Cardiac ventricle fibroblast (primary cell): ENCODE data around the gene SERPINH1. TPM values are rescaled to one million over a fixed set of nuclear protein-coding genes. Genes with fewer than 3 reads are reported as not detected.

Experiments used
- total RNA-seq: library from RNA; depleted of rRNA; stranded (reverse); fragments of >200 nt; gene quantifications from 2 replicates; pipeline ENCODE4 v1.2.3, GENCODE V29; 2015

The SERPINH1 gene
- 2,010 and 2,056 TPM in 2 replicates for total RNA-seq

DNA sequence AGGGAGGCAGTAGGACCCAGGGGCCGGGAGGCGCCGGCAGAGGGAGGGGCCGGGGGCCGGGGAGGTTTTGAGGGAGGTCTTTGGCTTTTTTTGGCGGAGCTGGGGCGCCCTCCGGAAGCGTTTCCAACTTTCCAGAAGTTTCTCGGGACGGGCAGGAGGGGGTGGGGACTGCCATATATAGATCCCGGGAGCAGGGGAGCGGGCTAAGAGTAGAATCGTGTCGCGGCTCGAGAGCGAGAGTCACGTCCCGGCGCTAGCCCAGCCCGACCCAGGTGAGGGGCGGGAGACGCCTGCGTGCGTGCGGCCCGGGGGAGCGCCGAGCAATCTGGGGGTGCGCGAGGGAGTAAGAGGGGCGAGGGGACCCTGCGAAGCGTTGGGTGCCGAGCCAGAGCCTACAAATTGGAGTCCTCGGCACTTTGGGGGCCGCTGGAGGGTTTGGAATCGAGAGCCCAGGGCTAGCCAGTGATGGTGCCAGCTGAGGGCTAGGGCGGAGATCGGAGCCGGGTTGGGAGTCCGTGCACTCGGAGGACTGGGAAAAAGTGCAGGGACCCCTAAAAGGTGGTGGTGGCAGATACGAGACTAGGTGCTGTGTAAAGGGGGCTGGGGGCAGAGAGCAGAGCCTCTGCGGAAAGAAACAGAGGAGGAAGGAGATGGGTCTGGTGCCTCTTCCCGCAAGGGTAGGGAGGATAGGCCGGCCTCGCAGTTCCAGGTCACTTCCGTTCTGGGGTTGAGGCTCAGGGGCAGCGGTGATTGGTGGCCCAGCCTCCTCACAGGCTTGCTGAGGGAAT lies at the start of gene SERPINH1:
SERPINH1 (plus strand) TSS at position 206 of the 788 bp plus-strand sequence. CDS start 4,097 bp downstream, outside the sequence.

DNA sequence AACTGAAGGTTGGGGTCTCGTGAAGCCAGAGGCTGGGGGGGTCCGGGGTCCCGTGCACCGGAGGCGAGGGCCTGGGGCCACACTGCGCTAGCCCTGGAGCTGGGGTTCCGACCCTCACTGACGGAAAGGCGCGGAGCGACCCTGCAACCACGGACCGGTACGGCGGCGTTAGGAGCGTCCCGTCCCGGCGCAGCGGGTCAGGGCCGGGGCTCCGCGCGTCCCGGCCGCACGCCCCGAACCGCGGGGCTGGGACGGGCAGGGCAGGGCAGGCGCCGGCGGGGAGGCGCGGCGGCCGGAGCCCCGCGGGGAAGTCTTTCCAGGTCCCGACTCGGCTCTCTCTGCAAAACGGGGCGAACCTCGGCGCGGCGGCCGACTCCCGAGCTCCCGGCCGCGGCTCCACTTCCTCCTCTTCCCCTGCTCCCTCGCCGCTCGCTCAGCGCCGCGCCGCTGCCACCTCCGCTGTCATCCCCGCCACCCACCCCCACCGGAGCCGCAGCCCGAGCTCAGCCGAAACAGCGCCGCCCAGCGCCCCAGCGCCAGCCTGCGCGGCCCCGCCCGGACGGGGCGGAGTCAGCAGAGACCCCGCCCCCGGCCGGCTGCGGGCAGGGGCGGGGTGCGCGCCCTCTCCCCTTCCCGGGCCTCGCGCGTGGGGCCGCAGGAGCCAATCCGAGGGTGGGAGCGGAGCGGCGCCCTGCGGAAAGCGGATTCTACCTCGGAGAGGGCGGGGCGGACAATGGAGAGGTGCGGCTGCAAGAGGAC lies 36.4 kb upstream of the SERPINH1 start, which contains the start of gene GDPD5:
GDPD5 (minus strand) TSS at position 509 of the 759 bp plus-strand sequence. CDS start 48,206 bp downstream, outside the sequence.

Other genes with a start within 250 kb of the SERPINH1 start
- 38.4 and 54.4 TPM in 2 replicates for gene ARRB1, start 210.6 kb upstream of the SERPINH1 start, total RNA-seq
- gene RPS3, start 162.7 kb upstream of the SERPINH1 start, total RNA-seq = 1,960 and 2,816 TPM in 2 replicates
- 4.5 and 8.3 TPM in 2 replicates for gene KLHL35, start 129.1 kb upstream of the SERPINH1 start, total RNA-seq
- gene GDPD5, start 36.3 kb upstream of the SERPINH1 start, total RNA-seq = 3.7 and 5.6 TPM in 2 replicates
- 2.1 and 3.7 TPM in 2 replicates for gene MAP6, start 106.8 kb downstream of the SERPINH1 start, total RNA-seq
- gene MOGAT2, start 155.6 kb downstream of the SERPINH1 start, total RNA-seq = not detected in 2 replicates
- gene DGAT2, start 206.5 kb downstream of the SERPINH1 start, total RNA-seq = 9.0 and 13.2 TPM in 2 replicates